Glomerular visceral epithelial cell (primary cell): ENCODE measurements around the gene NGRN.

Source experiments
- DNase-seq: peaks from one replicate; pipeline ENCODE4 v3.0.0-alpha.2; 2016; ENCODE audit errors: extremely low spot score

Gene NGRN, protein sequence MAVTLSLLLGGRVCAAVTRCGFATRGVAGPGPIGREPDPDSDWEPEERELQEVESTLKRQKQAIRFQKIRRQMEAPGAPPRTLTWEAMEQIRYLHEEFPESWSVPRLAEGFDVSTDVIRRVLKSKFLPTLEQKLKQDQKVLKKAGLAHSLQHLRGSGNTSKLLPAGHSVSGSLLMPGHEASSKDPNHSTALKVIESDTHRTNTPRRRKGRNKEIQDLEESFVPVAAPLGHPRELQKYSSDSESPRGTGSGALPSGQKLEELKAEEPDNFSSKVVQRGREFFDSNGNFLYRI

DNA sequence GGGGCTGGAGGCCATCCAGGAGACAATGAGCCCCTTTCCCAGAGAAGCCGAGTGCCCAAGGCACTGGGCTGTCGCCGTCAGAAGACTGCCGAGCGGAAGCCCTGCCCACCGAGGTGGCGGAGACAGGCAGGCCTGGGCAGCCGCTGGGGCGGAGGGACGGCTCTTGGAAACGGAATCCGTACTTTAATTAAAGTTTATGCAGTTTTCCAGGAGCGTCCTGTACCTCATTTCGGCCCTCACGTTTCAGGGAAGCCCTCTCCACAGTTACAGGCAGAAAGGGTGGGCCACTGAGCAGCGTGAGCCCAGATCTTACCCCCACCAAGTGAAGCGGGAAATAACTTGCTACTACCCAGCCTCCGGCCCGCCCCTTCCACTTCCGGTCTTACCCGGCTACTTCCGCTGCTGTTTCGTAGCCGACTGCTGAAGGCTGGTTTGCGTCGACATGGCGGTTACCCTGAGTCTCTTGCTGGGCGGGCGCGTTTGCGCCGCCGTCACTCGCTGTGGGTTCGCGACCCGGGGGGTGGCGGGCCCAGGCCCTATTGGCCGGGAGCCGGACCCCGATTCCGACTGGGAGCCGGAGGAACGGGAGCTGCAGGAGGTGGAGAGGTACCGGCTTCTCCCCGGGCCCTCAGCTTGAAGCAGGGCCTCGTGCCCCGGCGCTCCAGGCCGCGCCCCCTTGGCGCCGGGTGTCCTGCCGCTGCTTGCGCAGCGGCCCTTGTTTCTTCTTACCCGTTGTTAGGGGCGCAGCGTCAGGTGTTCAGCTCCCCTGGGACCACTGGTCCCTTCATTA, at the start of gene NGRN:
NGRN (plus strand) TSS at position 402 of the 790 bp plus-strand sequence; CDS start at position 443, 41 bp downstream.
- peak; percentile 85 for DNase-seq

DNA sequence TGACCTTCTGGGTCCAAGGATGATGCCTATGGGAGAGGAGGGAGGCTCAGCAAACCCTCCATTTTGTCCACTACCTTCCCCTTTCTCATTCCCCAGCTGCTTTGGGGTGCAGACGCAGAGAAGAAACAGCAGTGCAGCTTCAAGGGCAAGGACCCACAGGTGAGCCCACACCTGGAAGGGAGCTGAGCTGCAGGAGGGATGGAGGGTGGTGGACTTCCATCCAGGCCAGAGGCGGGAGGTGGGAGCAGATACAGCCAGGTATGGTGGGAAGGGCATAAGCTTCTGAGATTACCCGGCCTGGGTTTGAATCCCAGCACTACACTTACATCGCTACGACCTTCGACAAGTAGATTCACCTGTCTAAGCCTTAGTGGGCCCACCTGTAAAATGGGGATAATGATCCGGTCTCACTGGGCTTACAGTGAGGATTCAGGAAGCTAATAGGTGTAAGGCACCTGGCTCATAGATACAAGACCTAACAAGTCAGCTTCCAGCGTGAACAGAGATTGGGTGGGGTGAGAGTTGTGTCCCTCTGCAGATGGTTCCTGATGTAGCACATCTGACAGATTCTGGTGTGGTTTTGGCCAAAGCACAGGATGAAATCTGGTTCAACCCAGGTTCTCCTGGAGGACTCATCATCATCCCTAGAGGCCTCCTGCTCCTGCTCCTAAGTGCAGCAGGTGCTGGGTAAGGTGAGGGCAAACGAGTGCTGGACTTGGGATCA, 47.6 kb upstream of the NGRN start:
- DNase-seq, result no peak

DNA sequence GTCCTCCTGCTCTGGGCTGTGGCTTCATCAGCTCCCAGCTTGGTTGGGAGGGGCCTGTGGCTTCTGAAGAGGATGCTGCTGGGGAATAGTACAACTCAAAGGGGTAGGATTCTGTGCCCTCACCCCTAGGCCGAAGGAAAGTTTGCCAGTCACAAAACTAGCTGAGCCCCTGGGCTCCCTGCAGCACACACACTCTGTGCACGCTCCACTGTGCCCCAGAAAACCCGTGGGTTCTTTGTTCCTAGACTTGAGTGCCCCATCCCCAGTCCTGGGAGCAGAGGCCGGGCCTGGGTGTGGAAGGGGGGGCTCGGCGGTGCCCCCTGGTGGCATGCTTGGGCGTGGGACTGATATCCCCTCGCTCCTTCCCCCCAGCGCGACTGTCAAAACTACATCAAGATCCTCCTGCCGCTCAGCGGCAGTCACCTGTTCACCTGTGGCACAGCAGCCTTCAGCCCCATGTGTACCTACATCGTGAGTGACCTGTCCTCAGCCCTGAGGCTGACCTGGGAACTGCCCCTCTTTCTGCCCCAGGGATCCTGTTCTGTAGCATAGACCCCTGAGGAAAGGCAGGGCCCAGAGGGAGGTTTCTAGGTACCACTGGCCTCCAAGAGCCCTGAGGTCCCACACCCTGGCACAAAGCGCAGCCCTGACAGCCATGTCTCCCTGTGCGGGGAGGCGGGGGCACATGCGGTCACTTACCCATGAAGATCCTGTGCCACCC, 45.9 kb upstream of the NGRN start:
- peak; percentile 36 for DNase-seq

DNA sequence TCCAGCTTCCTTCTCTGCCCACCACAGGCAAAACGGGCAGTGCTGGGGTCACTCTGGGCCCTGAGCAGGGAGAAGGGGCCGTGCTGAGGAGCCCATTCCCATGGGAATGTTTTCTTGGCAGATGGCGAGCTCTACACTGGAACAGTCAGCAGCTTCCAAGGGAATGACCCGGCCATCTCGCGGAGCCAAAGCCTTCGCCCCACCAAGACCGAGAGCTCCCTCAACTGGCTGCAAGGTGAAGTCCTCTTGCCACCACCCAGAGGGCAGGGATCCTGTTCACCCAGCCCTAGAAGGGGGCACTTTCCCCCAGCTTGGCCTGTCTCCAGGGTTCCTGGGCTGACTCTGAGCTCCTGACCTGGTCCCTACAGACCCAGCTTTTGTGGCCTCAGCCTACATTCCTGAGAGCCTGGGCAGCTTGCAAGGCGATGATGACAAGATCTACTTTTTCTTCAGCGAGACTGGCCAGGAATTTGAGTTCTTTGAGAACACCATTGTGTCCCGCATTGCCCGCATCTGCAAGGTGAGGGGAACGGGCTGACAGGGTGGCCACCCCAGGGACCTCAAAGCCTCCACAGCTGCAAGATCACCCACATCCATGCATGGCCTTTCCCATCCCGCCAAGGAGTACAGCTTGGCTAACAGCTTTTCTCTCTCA, 44.1 kb upstream of the NGRN start:
- DNase-seq, result peak; percentile 83

DNA sequence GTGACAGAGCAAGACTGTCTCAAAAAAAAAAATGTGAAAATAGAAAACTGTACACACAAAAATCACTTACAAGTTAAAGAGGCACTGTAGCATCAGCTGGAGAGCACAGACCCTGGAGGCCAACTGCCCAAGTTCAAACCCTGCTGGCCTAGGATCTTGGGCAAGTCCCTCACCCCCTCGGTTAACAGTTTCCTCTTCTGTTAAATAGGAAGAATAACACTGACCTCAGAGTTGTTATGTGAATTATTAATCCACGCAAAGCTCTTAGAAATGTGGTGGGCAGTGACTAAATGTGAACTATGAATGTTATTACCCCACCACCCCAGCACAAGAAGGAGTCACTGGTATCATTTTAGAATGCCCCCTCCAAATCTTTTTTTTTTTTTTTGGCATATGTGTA, 42.9 kb upstream of the NGRN start:
- DNase-seq, result peak; percentile 41

DNA sequence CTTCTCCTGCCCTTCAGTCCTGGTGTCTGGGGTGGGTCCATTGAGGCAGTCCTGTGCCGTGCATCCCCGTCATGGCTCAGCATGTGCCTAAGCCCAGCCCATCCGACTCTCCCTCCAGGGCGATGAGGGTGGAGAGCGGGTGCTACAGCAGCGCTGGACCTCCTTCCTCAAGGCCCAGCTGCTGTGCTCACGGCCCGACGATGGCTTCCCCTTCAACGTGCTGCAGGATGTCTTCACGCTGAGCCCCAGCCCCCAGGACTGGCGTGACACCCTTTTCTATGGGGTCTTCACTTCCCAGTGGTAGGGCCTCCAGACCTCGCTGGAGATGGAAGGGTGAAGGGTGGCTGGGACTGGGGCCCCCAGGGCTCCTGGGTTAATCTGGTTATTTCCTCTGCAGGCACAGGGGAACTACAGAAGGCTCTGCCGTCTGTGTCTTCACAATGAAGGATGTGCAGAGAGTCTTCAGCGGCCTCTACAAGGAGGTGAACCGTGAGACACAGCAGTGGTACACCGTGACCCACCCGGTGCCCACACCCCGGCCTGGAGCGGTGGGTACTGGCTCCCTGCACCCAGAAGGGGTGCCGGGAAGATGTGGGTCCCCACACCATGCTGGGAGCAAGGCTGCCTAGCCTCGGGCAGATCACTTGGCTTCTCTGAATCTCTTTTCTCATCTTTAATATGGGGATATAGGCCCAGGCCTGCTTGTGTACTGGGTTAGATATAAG, 41.9 kb upstream of the NGRN start:
- DNase-seq, result no peak

DNA sequence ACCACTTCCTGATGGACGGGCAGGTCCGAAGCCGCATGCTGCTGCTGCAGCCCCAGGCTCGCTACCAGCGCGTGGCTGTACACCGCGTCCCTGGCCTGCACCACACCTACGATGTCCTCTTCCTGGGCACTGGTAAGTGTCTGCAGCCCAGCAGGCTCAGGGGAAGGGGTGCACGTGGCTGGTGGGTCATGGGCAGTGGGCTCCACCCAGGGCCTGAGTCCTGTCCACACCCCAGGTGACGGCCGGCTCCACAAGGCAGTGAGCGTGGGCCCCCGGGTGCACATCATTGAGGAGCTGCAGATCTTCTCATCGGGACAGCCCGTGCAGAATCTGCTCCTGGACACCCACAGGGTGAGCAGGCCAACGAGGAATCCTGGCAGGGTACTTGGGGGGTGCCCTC, 40.4 kb upstream of the NGRN start:
- DNase-seq, result no peak

DNA sequence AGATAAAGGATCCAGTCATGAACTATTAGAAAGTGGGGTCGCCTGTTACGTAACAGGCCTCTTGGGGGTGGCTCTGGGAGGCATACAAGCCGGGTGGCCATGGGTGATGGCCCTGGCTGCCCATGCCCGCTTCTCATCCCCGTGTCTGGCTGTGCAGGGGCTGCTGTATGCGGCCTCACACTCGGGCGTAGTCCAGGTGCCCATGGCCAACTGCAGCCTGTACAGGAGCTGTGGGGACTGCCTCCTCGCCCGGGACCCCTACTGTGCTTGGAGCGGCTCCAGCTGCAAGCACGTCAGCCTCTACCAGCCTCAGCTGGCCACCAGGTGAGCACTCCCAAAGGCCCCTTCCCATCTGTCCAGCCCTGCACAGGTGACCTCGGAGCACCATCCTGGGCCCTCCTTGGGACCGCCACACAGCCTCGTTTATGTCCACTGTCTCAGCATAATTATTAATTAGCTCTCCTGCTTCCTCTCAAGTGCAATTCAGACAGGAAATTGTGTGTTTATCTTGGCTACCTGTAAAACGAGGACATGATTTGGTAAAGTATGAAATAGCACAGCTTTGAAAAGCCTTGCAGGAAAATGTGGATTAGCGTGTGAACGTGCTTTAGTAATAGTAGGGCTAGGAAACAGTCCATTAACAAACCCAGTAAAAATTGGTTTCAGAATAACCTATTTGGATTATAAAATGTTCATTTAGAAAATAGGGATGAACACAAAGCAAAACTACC, 39.8 kb upstream of the NGRN start:
- no peak for DNase-seq

DNA sequence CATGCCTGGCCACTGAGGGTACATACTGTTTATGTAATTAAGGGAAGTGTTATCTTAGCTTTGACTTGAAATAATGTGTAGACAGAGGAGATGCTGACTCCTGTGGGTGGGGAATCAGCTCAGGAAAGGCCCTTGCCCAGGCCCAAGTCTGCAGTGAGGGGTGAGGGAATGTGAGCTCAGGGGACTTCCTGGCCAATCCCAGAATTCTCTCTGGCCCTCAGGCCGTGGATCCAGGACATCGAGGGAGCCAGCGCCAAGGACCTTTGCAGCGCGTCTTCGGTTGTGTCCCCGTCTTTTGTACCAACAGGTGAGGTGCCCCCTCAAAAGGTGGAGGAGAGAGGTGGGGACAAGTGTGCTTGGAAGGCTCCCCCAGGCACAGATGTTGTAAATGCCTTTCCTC, 38.1 kb upstream of the NGRN start:
- DNase-seq, result no peak

DNA sequence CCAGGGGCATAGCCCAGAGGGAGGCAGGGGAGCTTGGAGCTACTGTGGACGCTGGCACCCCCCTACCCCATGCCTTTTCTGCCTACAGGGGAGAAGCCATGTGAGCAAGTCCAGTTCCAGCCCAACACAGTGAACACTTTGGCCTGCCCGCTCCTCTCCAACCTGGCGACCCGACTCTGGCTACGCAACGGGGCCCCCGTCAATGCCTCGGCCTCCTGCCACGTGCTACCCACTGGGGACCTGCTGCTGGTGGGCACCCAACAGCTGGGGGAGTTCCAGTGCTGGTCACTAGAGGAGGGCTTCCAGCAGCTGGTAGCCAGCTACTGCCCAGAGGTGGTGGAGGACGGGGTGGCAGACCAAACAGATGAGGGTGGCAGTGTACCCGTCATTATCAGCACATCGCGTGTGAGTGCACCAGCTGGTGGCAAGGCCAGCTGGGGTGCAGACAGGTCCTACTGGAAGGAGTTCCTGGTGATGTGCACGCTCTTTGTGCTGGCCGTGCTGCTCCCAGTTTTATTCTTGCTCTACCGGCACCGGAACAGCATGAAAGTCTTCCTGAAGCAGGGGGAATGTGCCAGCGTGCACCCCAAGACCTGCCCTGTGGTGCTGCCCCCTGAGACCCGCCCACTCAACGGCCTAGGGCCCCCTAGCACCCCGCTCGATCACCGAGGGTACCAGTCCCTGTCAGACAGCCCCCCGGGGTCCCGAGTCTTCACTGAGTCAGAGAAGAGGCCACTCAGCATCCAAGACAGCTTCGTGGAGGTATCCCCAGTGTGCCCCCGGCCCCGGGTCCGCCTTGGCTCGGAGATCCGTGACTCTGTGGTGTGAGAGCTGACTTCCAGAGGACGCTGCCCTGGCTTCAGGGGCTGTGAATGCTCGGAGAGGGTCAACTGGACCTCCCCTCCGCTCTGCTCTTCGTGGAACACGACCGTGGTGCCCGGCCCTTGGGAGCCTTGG, 37.4 kb upstream of the NGRN start:
- no peak for DNase-seq

DNA sequence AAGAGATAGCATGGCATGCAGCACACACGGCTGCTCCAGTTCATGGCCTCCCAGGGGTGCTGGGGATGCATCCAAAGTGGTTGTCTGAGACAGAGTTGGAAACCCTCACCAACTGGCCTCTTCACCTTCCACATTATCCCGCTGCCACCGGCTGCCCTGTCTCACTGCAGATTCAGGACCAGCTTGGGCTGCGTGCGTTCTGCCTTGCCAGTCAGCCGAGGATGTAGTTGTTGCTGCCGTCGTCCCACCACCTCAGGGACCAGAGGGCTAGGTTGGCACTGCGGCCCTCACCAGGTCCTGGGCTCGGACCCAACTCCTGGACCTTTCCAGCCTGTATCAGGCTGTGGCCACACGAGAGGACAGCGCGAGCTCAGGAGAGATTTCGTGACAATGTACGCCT, 36.5 kb upstream of the NGRN start:
- no peak for DNase-seq

DNA sequence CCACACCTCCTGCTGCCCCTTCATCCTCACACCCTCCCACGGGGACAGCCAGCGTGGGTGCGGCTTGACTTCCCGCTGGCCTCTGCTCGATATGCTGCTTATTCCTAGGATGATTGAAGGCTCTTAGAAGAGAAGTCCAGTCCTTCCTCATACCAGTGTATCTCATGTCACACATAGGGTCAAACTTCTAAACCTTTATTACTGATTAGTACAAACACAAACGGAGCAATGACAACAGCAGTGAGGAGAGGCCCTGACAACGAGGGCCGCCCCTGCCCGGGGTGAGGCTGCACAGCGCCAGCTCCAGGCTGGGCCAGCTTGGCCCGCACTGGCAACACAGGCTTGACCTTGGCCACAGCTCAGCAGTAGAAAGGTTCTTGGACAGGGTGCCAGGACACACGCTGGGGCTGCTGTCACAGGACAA, 35.4 kb upstream of the NGRN start:
- DNase-seq, result no peak

DNA sequence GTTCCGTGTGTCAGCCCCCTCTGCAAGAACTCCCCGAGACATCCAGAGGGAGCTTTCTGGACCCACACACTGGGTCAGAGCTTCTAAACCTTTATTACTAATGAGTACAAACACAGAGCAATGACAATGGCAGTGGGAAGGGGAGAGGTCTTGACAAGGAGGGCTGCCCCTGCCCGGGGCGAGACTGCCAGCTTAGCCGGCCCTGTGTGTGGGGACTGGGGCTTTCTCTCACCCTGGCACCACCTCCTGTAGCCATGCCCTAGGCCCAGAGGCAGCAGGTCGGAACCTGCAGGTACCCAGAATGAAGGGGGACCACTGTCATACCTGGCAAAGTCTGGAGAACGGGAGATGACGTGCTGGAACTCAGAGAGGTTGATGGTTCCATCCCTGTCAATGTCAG, 34.9 kb upstream of the NGRN start:
- no peak for DNase-seq

DNA sequence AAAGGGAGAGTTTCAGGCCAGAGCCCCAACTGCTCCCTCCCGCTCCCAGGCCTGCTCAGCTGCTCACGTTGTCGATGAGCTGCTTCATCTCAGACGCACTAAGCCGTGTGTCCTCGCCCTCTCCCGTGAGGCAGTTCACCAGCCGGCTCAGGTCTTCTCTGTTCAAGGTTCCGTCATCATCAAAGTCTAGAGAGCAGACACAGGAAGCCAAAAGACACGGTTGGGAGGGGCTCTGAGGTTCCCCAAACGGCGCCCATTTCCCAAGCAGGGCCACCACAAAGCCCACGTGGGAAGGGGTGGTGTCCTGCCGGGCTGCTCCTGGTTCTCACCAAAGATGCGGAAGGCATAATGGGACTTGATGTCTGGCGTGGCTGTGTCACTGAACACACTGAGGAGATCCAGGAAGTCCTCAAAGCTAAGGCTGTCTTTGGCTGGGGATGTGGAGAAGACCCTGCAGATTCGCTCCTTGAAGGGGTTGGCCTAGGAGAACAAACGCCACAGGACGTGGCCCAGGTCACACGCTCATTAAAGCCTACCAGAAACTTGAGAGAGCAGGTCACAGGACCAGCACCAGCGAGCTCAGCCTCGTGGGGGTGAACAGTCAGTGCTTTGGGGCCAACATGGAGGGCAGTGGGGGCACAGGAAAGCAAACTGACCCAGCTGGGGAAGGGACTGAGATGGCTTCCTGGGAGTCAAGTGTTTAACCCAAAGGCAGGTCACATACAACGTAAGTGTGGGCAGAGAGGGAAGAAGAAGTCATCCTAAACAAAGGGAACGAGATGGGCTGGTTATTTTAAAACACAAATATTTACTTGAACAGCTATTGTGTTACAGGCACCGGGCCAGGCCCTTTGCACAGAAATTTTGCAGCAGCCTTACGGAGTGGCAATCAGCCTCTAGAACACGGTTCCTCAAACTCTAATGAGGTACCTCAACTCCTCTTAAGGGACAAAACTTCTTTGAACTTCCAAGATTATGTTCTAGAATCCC, 34.1 kb upstream of the NGRN start:
- DNase-seq, result no peak

DNA sequence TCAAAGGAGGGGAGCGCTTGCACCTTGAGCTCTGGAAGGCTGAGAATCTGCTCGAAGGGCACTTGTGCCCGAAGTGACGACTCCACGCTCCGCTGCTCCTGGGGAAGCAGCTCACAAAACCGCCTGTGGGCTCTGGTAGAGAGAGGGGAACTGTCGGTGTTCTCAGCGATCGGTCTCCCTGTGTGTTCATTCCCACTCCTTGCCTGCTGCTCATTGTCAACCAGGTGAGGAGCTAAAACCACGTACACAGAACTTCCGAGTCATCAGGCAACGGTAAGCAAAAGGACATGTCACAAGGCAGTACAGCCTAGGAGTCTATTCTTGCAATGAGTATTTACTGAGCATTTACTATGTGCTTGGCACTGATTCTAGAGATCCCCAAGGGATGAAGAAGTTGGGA, 33.3 kb upstream of the NGRN start:
- DNase-seq, result no peak

DNA sequence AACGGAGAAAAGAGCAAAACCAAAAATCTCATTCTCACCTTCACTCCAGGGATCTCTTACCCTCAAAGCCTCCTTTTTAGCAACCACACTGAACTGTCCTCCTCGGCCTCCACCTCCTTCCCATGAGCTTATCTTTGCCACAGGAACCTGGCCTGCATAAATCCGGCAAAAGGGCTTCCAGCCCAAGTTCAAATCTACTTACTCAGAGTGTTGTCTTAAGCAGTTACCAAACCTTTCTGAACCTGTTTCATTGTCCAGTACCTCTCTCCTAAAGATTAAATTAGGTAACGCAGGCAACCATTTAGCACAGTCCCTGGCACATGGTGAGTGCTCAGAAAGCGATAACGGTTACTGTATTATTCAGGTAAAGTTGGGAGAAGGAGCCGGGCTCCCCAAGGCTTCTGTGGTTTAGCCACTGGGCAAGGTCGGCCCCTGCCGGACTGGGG, 32.5 kb upstream of the NGRN start:
- DNase-seq, result no peak

DNA sequence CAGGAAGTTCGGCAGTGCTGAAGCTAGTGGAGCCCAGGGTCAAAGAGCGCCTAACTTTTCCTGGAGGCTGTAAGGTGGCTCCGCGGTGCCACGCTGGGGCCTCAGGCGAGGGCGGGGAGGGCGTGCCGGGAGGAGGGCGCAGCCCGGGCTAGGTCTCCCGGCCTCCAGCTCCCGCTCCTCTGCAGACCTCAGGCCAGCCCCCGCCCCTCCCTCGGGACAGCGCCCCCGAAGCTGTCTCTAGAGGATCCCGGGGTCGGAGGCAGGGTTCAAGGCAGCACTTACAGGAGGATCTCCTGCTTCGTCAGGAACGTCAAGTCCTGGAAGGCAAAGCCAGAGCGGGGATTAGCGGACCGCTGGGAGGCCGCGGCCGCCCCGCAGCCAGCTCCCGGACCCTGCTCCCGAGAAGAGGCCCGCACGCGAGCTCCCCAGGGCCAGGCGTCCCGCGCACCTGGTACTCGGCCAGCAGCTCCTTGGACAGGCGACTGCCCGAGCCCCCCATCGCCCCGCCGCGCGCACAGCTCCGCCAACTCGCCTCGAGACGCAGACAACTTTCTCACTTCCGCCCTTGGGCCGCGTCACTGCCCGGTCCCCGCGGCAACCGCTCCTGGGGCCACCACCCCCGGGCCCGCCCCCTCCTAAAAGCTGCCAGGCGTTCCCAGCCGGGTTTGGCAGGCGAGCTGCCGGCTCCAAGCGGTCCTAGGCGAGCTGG, 31.9 kb upstream of the NGRN start, which contains the start of gene CIB1:
CIB1 (minus strand) TSS at position 555 of the 709 bp plus-strand sequence; CDS start at position 499, 56 bp downstream.
- DNase-seq, result peak; percentile 98
